IMR-90 (cell line): ENCODE data around the gene LRRTM4. TPM values are rescaled to one million over a fixed set of nuclear protein-coding genes. Genes with fewer than 3 reads are reported as not detected.

Experiments
- ATAC-seq: fragments of 200-7000 bp; cut with Tn5 transposase; 2 replicates; pipeline ENCODE4 v1.9.1; 2020; ENCODE audit warnings: low read depth, mild to moderate bottlenecking, moderate library complexity
- BruUV-seq: library from RNA; stranded (reverse); fragments of 400-500 nt; replicated peaks from 2 replicates; lab custom pipeline; 2021; lab: Mats Ljungman, UMichigan
- CTCF ChIA-PET: fragments of 300-600 bp; formaldehyde crosslinking; extraction: SDS; loops from one replicate; lab custom pipeline; 2021; ENCODE audit warnings: antibody characterized with exemption; lab: Yijun Ruan, JAX
- POLR2A ChIA-PET: fragments of 300-600 bp; sonication (Branson Sonifier 250); formaldehyde crosslinking; loops from one replicate; lab custom pipeline; 2022; ENCODE audit warnings: antibody characterized with exemption; ENCODE audit not compliant: unreplicated experiment; lab: Charles Lee
- DNase-seq: peaks from one replicate; pipeline ENCODE4 v3.0.0; 2013
- H2AFZ ChIP-seq: replicated peaks from 2 replicates; pipeline ENCODE3; 2013; ENCODE audit warnings: low read length, mild to moderate bottlenecking; ENCODE audit not compliant: poor library complexity
- H2AK5ac ChIP-seq: 2 replicates; pipeline ENCODE4 v1.6.1; 2013; ENCODE audit warnings: low read depth, low read length, inconsistent platforms
- H2AK9ac ChIP-seq: replicated peaks from 2 replicates; pipeline ENCODE3; 2013; ENCODE audit warnings: mild to moderate bottlenecking, low read depth, low read length, moderate library complexity; ENCODE audit not compliant: poor library complexity
- H2BK120ac ChIP-seq: 2 replicates; pipeline ENCODE4 v1.6.1; 2013; ENCODE audit warnings: low read depth, low read length, inconsistent platforms
- H2BK15ac ChIP-seq: 3 replicates; pipeline ENCODE4 v1.6.1; 2013; ENCODE audit warnings: low read depth, low read length, inconsistent platforms
- H2BK20ac ChIP-seq: 2 replicates; pipeline ENCODE4 v1.6.1; 2013; ENCODE audit warnings: low read depth, mild to moderate bottlenecking, inconsistent platforms, low read length, moderate library complexity
- H2BK5ac ChIP-seq: 2 replicates; pipeline ENCODE4 v1.6.1; 2013; ENCODE audit warnings: mild to moderate bottlenecking, low read depth, low read length, inconsistent platforms; ENCODE audit not compliant: poor library complexity, severe bottlenecking
- H3K14ac ChIP-seq: replicated peaks from 2 replicates; pipeline ENCODE4 v1.6.1; 2013; ENCODE audit warnings: low read depth, low read length, inconsistent platforms
- H3K18ac ChIP-seq: 2 replicates; pipeline ENCODE4 v1.6.1; 2013; ENCODE audit warnings: low read depth, low read length, control low read depth
- H3K23ac ChIP-seq: 2 replicates; pipeline ENCODE4 v1.6.1; 2013; ENCODE audit warnings: low read depth, low read length, inconsistent platforms
- H3K27ac ChIP-seq: 2 replicates; pipeline ENCODE4 v1.5.1; 2013; ENCODE audit warnings: mild to moderate bottlenecking, control low read depth, low read length; ENCODE audit not compliant: insufficient read depth
- H3K27me3 ChIP-seq: 2 replicates; pipeline ENCODE4 v1.6.1; 2013; ENCODE audit warnings: low read length; ENCODE audit not compliant: control insufficient read depth, insufficient read depth
- H3K36me3 ChIP-seq: 2 replicates; pipeline ENCODE4 v1.6.1; 2013; ENCODE audit warnings: low read length, mixed read lengths; ENCODE audit not compliant: control insufficient read depth, insufficient read depth
- H3K4ac ChIP-seq: 2 replicates; pipeline ENCODE4 v1.6.1; 2013; ENCODE audit warnings: low read depth, low read length, inconsistent platforms
- H3K4me1 ChIP-seq: 2 replicates; pipeline ENCODE4 v1.6.1; 2013; ENCODE audit warnings: low read length, mixed read lengths; ENCODE audit not compliant: control insufficient read depth, insufficient read depth
- H3K4me2 ChIP-seq: 2 replicates; pipeline ENCODE4 v1.6.1; 2013; ENCODE audit warnings: low read depth, mild to moderate bottlenecking, control low read depth, low read length, moderate library complexity
- H3K4me3 ChIP-seq: 2 replicates; pipeline ENCODE4 v1.5.1; 2013; ENCODE audit warnings: low read depth, mild to moderate bottlenecking, control low read depth, low read length, moderate library complexity; ENCODE audit not compliant: insufficient read depth
- H3K56ac ChIP-seq: 2 replicates; pipeline ENCODE4 v1.6.1; 2013; ENCODE audit warnings: low read length, inconsistent platforms; ENCODE audit not compliant: insufficient read depth; ENCODE audit errors: extremely low read depth
- H3K79me1 ChIP-seq, 2 experiments: 2 replicates each; pipeline ENCODE4 v1.6.1; 2013; ENCODE audit warnings: low read length in 2 of 2, inconsistent platforms in 1 of 2, low read depth in 1 of 2
- H3K9ac ChIP-seq: 2 replicates; pipeline ENCODE4 v1.6.1; 2013; ENCODE audit warnings: low read depth, low read length, control low read depth
- H3K9me1 ChIP-seq: 2 replicates; pipeline ENCODE4 v1.6.1; 2013; ENCODE audit warnings: low read length, inconsistent platforms; ENCODE audit not compliant: insufficient read depth
- H3K9me3 ChIP-seq: 2 replicates; pipeline ENCODE4 v1.6.1; 2013; ENCODE audit warnings: low read length; ENCODE audit not compliant: control insufficient read depth, insufficient read depth
- H4K20me1 ChIP-seq: 2 replicates; pipeline ENCODE4 v1.6.1; 2013; ENCODE audit warnings: low read length, inconsistent platforms; ENCODE audit not compliant: insufficient read depth
- H4K5ac ChIP-seq: 2 replicates; pipeline ENCODE4 v1.6.1; 2013; ENCODE audit warnings: mild to moderate bottlenecking, low read depth, low read length, control low read depth
- H4K8ac ChIP-seq, 2 experiments: 2 replicates each; pipeline ENCODE4 v1.6.1; 2013; ENCODE audit warnings: low read depth in 2 of 2, low read length in 2 of 2, control low read depth in 1 of 2, inconsistent platforms in 1 of 2
- H4K91ac ChIP-seq: 2 replicates; pipeline ENCODE4 v1.6.1; 2013; ENCODE audit warnings: low read depth, low read length, inconsistent platforms; ENCODE audit not compliant: insufficient read depth
- BHLHE40 ChIP-seq: fragments of 150-350 bp; IDR thresholded peaks from 2 replicates; pipeline ENCODE4 v1.6.1; 2016; ENCODE audit warnings: mild to moderate bottlenecking, low read depth, low read length
- CEBPB ChIP-seq: IDR thresholded peaks from 2 replicates; pipeline ENCODE4 v1.6.1; 2012; ENCODE audit warnings: low read depth, low read length, improper control_type of control experiment
- CHD1 ChIP-seq: IDR thresholded peaks from 2 replicates; pipeline ENCODE4 v1.6.1; 2012; ENCODE audit warnings: low read depth, low read length, improper control_type of control experiment
- CTCF ChIP-seq: conservative IDR thresholded peaks from 2 replicates; pipeline ENCODE4 v1.5.1; 2012; ENCODE audit warnings: mild to moderate bottlenecking, low read depth, low read length, improper control_type of control experiment
- FOS ChIP-seq: fragments of 150-350 bp; IDR thresholded peaks from 2 replicates; pipeline ENCODE4 v1.6.1; 2016; ENCODE audit warnings: low read depth, low read length
- MAFK ChIP-seq: IDR thresholded peaks from 2 replicates; pipeline ENCODE4 v1.6.1; 2012; ENCODE audit warnings: low read depth, low read length, improper control_type of control experiment
- MAZ ChIP-seq: IDR thresholded peaks from 2 replicates; pipeline ENCODE4 v1.6.1; 2012; ENCODE audit warnings: low read depth, mild to moderate bottlenecking, low read length, improper control_type of control experiment, moderate library complexity, borderline replicate concordance
- MXI1 ChIP-seq: IDR thresholded peaks from 2 replicates; pipeline ENCODE4 v1.6.1; 2012; ENCODE audit warnings: low read depth, mild to moderate bottlenecking, low read length, moderate library complexity, borderline replicate concordance
- NFE2L2 ChIP-seq: fragments of 150-350 bp; IDR thresholded peaks from 2 replicates; pipeline ENCODE4 v1.6.1; 2016; ENCODE audit warnings: low read depth, mild to moderate bottlenecking, low read length
- POLR2A ChIP-seq: IDR thresholded peaks from 2 replicates; pipeline ENCODE4 v1.6.1; 2012; ENCODE audit warnings: mild to moderate bottlenecking, low read depth, low read length
- RAD21 ChIP-seq: IDR thresholded peaks from 2 replicates; pipeline ENCODE4 v1.6.1; 2012; ENCODE audit warnings: low read length, improper control_type of control experiment
- RCOR1 ChIP-seq: IDR thresholded peaks from 2 replicates; pipeline ENCODE4 v1.6.1; 2012; ENCODE audit warnings: mild to moderate bottlenecking, low read length, improper control_type of control experiment; ENCODE audit not compliant: insufficient replicate concordance
- RFX5 ChIP-seq: IDR thresholded peaks from 2 replicates; pipeline ENCODE4 v1.8.0; 2012; ENCODE audit warnings: low read depth, mild to moderate bottlenecking, low read length, moderate library complexity
- SMC3 ChIP-seq: fragments of 150-350 bp; IDR thresholded peaks from 2 replicates; pipeline ENCODE4 v1.6.1; 2016; ENCODE audit warnings: low read depth, mild to moderate bottlenecking, antibody characterized with exemption, low read length, moderate library complexity
- USF2 ChIP-seq: fragments of 150-350 bp; IDR thresholded peaks from 2 replicates; pipeline ENCODE4 v1.6.1; 2017; ENCODE audit warnings: mild to moderate bottlenecking, antibody characterized with exemption, low read length, low read depth
- WGBS, 2 experiments: methylation state at CpG; one replicate each; pipeline versions ENCODE4 v1.1.5 to v1.1.7; 2013; ENCODE audit warnings: missing lambda C conversion rate in 2 of 2; ENCODE audit not compliant: insufficient read length in 1 of 2; ENCODE audit errors: extremely low coverage in 2 of 2; 5-methylcytosine and 5-hydroxymethylcytosine counted together
- dilution Hi-C: fragments of 300-500 bp; cut with HindIII; formaldehyde crosslinking; loops from one replicate; pipeline ENCODE4 v1.14.3; 2018; ENCODE audit warnings: low sequenced_read_pairs; ENCODE audit not compliant: unreplicated experiment
- in situ Hi-C: fragments of 300-500 bp; cut with MboI; formaldehyde crosslinking; loops from 3 replicates; pipeline ENCODE4 v1.14.3; 2019; ENCODE audit warnings: low sequenced_read_pairs, inconsistent platforms, mixed read lengths
- intact Hi-C: fragments of 100-400 bp; cut with micrococcal nuclease; formaldehyde crosslinking; loops from 2 replicates; pipeline ENCODE4 v1.10.0; 2022
- polyA plus RNA-seq, 3 experiments: library from polyadenylated mRNA; depleted of rRNA; stranded (reverse); fragments of >200 nt; gene quantifications; 2 replicates each; pipeline ENCODE4 v1.2.3, GENCODE V29; 2012; ENCODE audit warnings: low replicate concordance in 1 of 3
- total RNA-seq: library from RNA; depleted of rRNA; stranded (reverse); fragments of >200 nt; gene quantifications from 2 replicates; pipeline ENCODE4 v1.2.3, GENCODE V29; 2012
- TF ChIP-seq, protein P1 (sequence below): fragments of 150-350 bp; IDR thresholded peaks from 2 replicates; pipeline ENCODE4 v1.6.1; 2016; ENCODE audit warnings: low read depth, mild to moderate bottlenecking, low read length, moderate library complexity, borderline replicate concordance

Gene LRRTM4
- total and polyA plus RNA-seq, 2 of the 4 experiments (the other 2 are of a cell fraction), result not detected

GRCh38 chr2:77161009-77161408, 361.2 kb downstream of the LRRTM4 start:
- H2BK120ac ChIP-seq, result no peak overlapping the region
- no peak overlapping the region for H3K18ac ChIP-seq
- dilution Hi-C loops, result no loop called here
- no peak overlapping the region for H2BK15ac ChIP-seq
- no peaks in the 10 kb centered on the region for H3K4me1 ChIP-seq
- H3K9me3 ChIP-seq, result peaks cover 8% of the 10 kb centered on the region
- ChIA-PET CTCF (no interaction called here), POLR2A (no interaction called here)
- DNase-seq, result peak; percentile 3
- H3K79me1 ChIP-seq, result no peaks in the 10 kb centered on the region
- H3K27ac ChIP-seq, result no peak overlapping the region
- no peak overlapping the region for H4K91ac ChIP-seq
- intact Hi-C loops, result no loop called here
- no peaks in the 10 kb centered on the region for H3K36me3 ChIP-seq
- TF ChIP-seq MAFK, result no peak
- TF ChIP-seq RAD21, result no peak
- TF ChIP-seq CTCF, result no peak
- TF ChIP-seq CEBPB, result no peak
- no peak for TF ChIP-seq MXI1
- no peak for TF ChIP-seq SMC3
- no peak for TF ChIP-seq NFE2L2
- TF ChIP-seq FOS, result no peak
- TF ChIP-seq POLR2A, result no peak
- no peak for TF ChIP-seq BHLHE40
- TF ChIP-seq USF2, result no peak
- no peak for TF ChIP-seq RCOR1
- no peak for TF ChIP-seq MAZ
- TF ChIP-seq, protein P1, sequence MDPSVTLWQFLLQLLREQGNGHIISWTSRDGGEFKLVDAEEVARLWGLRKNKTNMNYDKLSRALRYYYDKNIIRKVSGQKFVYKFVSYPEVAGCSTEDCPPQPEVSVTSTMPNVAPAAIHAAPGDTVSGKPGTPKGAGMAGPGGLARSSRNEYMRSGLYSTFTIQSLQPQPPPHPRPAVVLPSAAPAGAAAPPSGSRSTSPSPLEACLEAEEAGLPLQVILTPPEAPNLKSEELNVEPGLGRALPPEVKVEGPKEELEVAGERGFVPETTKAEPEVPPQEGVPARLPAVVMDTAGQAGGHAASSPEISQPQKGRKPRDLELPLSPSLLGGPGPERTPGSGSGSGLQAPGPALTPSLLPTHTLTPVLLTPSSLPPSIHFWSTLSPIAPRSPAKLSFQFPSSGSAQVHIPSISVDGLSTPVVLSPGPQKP, result no peak
- TF ChIP-seq CHD1, result no peak
- no peak for TF ChIP-seq RFX5
- no peak overlapping the region for H4K8ac ChIP-seq
- H2BK20ac ChIP-seq, result no peak overlapping the region
- H3K56ac ChIP-seq, result no peak overlapping the region
- no peak overlapping the region for H3K4ac ChIP-seq
- H4K5ac ChIP-seq, result no peak overlapping the region
- no peak overlapping the region for H2AK5ac ChIP-seq
- no peak overlapping the region for H3K4me2 ChIP-seq
- no peak overlapping the region for H2BK5ac ChIP-seq
- H2AK9ac ChIP-seq, result no peak overlapping the region
- H3K27me3 ChIP-seq, result no peaks in the 10 kb centered on the region
- H4K20me1 ChIP-seq, result no peaks in the 10 kb centered on the region
- no peak for ATAC-seq
- in situ Hi-C loops, result no loop called here
- no peak overlapping the region for H3K23ac ChIP-seq
- no peak overlapping the region for H3K14ac ChIP-seq
- no peak overlapping the region for H3K4me3 ChIP-seq
- H3K9me1 ChIP-seq, result no peaks in the 10 kb centered on the region
- no CpG with 5 or more reads among the region's 5 CpGs for WGBS, 2 experiments
- H2AFZ ChIP-seq, result no peak overlapping the region
- H3K9ac ChIP-seq, result no peak overlapping the region
- BruUV-seq, result no TSS peak
